Thymus (tissue), 11 donors: ENCODE data around the gene RGL1. TPM values are rescaled to one million over a fixed set of nuclear protein-coding genes. Genes with fewer than 3 reads are reported as not detected.

Experiments used
- DNase-seq, 9 donors: peaks; one replicate each; pipeline ENCODE4 v3.0.0-alpha.2; 2013; ENCODE audit warnings: low spot score in 9 of 9, low read depth in 6 of 9, missing footprints in 1 of 9
- H3K27ac ChIP-seq, 2 donors: one replicate each; pipeline ENCODE4 v1.5.1; 2013; ENCODE audit warnings: control low read depth in 1 of 2, low read depth in 1 of 2, low read length in 1 of 2, mild to moderate bottlenecking in 1 of 2, moderate library complexity in 1 of 2
- H3K27me3 ChIP-seq, 2 donors: one replicate each; pipeline ENCODE4 v1.5.1; 2013; ENCODE audit warnings: low read length in 1 of 2; ENCODE audit not compliant: control insufficient read depth in 2 of 2, insufficient read depth in 1 of 2
- H3K36me3 ChIP-seq, 2 donors: one replicate each; pipeline ENCODE4 v1.5.1; 2013; ENCODE audit warnings: low read length in 1 of 2, mild to moderate bottlenecking in 1 of 2, moderate library complexity in 1 of 2; ENCODE audit not compliant: control insufficient read depth in 2 of 2, insufficient read depth in 2 of 2
- H3K4me1 ChIP-seq, 2 donors: one replicate each; pipeline ENCODE4 v1.5.1; 2013; ENCODE audit warnings: low read length in 2 of 2; ENCODE audit not compliant: control insufficient read depth in 2 of 2, insufficient read depth in 2 of 2
- H3K4me3 ChIP-seq, 2 donors: one replicate each; pipeline ENCODE4 v1.5.1; 2013; ENCODE audit warnings: low read length in 2 of 2, control low read depth in 1 of 2, mild to moderate bottlenecking in 1 of 2
- H3K9me3 ChIP-seq, 2 donors: one replicate each; pipeline ENCODE4 v1.5.1; 2013; ENCODE audit warnings: low read length in 1 of 2, mild to moderate bottlenecking in 1 of 2; ENCODE audit not compliant: control insufficient read depth in 2 of 2, insufficient read depth in 1 of 2
- WGBS: extraction: QIAGEN DNeasy Blood & Tissue Kit; methylation state at CpG from one replicate; pipeline ENCODE4 v1.1.7; 2013; 5-methylcytosine and 5-hydroxymethylcytosine counted together
- polyA plus RNA-seq: library from polyadenylated mRNA; stranded (reverse); fragments of 200-250 nt; gene quantifications from one replicate; pipeline ENCODE4 v1.2.3, GENCODE V29; 2013
- total RNA-seq: library from RNA; stranded (reverse); fragments of 120-200 nt; gene quantifications from one replicate; pipeline ENCODE4 v1.2.4, GENCODE V29; 2013
- donor health status: healthy.

Gene RGL1
- total and polyA plus RNA-seq, 2 donors: 9.1 to 11.9 TPM

DNA sequence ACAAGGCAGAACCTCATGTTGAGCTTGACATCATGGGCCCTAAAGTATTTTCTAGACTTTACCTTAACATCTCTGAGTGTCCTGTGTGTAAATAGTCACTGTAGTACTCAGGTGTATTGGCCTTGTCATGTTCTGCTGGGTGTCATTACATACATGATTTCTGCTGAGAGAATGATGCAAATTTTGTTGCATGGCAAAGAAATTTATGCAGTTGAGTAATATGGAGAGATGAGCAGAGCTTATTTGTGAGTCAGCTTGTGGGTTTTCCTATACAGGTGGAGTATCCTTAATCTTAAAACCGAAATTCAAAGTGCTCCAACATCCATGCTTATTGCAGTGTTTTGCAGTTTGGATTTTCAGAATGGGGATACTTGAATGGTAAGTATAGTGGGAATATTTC lies 36.6 kb downstream of the RGL1 start:
- Histone ChIP-seq H3K4me3 (no peak overlapping the region), H3K4me1 (peaks cover 0 to 3% of the 10 kb centered on the region in 2 donors), H3K27me3 (no peaks in the 10 kb centered on the region), H3K9me3 (no peaks in the 10 kb centered on the region), H3K27ac (no peak overlapping the region), H3K36me3 (no peaks in the 10 kb centered on the region)
- WGBS: 0% methylated on average over 1 of the region's 1 CpG
- DNase-seq: no peak

DNA sequence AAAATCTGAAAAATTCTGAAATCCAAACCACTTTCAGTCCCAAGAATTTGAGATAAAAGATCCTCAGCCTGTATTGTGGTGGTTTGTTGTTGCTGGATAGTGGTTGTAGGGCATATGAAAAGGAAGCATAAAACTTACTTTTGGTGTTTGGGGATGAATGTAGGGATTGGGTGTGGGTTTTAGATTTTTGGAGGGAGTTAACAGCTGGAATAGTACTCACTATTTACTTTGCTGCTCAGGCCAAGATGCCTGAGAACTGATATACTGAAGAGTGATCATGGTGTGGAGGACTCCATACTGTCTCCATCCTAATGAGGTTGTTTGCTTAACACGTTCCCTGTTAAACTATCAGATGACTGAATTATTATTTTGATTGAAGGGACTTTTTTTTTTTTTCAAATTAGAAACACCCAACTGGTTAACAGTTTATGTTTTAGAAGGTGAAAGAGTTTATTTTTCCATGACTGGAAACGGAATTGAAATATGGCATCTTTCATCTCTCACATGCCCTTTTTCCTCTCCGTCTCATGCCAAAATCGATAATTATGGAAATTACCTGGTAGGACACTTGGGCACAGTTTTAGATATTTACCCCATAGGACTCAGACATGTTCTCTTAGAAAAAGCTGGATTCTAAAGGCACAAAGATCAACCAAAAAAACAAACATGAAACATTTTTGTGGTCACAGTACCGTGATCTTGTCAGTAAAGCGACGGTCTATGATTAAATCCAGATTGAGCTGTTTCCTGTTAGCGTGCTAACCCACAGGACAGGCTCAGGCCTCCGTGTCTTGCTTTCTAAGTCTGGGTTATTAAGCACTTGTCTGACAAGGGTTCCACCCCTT lies 37.3 kb downstream of the RGL1 start:
- Histone ChIP-seq H3K4me1 (peaks cover 0 to 3% of the 10 kb centered on the region in 2 donors), H3K4me3 (no peak overlapping the region)
- DNase-seq: peak in 5 of 9 donors; percentile 1 to 36 (median 6)

DNA sequence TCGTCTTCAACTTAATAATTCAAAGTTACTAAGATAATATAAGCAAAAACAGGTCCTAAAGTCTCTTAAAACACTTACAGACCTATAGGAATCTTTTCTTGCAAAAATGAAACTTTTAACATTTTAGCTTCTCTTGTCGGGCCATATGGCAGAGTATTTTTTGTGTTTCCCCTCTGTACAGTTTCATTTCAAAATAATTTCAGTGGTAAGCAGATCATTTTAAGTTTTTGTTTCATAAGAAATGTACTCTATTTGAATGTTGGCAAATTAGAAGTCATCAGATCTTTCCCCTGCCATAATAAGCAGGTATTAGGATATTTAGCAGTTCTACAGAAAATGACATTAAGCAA lies 37.9 kb downstream of the RGL1 start:
- DNase-seq: no peak
- Histone ChIP-seq H3K27me3 (no peaks in the 10 kb centered on the region), H3K4me1 (peaks cover 0 to 3% of the 10 kb centered on the region in 2 donors), H3K27ac (peak overlapping the region in 1 of 2 donors; percentile 64), H3K36me3 (no peaks in the 10 kb centered on the region), H3K9me3 (no peaks in the 10 kb centered on the region), H3K4me3 (no peak overlapping the region)
- WGBS: 46% methylated on average over 2 of the region's 2 CpGs

More for the DNA sequence above, 37.3 kb downstream of the RGL1 start:
- H3K27me3 ChIP-seq: no peaks in the 10 kb centered on the region
- peak overlapping the region in 1 of 2 donors; percentile 64 for H3K27ac ChIP-seq
- WGBS: 43% methylated on average over 9 of the region's 9 CpGs
- no peaks in the 10 kb centered on the region for H3K9me3 ChIP-seq
- no peaks in the 10 kb centered on the region for H3K36me3 ChIP-seq

DNA sequence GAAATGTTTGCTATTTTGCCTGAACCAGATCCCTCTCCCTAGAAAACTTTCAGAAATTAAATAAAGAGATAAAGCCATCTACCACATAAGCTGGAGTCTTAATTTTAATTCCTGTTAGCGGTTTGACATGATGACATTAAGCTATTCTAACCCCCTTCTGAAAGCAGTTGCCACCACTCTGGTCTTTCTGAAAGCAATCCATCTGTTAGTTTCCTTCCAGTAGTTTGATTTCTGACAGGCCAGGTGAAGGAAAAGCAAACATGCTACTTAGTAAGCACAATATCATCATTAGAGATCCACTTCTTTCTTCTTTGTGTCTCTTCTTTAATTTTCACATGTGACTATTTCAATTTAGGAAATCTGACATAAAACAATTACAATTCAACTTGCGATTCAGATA lies 39.9 kb downstream of the RGL1 start:
- no peak for DNase-seq
- peaks cover 0 to 3% of the 10 kb centered on the region in 2 donors for H3K4me1 ChIP-seq
- H3K36me3 ChIP-seq: no peaks in the 10 kb centered on the region
- H3K9me3 ChIP-seq: no peaks in the 10 kb centered on the region
- H3K27ac ChIP-seq: no peak overlapping the region
- over 99% methylated on average over 2 of the region's 2 CpGs for WGBS
- H3K4me3 ChIP-seq: no peak overlapping the region
- H3K27me3 ChIP-seq: no peaks in the 10 kb centered on the region

DNA sequence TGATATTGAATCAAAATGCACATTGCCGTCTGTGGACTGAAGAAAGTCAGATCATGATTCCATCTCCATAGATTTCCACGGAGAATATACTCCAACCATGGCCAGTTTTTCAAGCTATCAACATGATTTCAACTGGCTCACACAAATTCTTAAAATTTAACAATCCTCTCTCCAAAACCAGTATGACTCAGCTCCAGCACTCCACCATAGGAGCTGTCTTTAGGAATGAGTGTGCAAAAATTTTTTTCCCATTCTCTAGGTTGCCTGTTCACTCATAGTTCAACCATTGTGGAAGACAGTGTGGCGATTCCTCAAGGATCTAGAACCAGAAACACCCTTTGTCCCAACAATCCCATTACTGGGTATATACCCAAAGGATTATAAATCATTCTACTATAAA lies 40.8 kb downstream of the RGL1 start:
- 95% methylated on average over 3 of the region's 3 CpGs for WGBS
- no peaks in the 10 kb centered on the region for H3K27me3 ChIP-seq
- no peaks in the 10 kb centered on the region for H3K9me3 ChIP-seq
- H3K4me3 ChIP-seq: no peak overlapping the region
- peaks cover 0 to 3% of the 10 kb centered on the region in 2 donors for H3K4me1 ChIP-seq
- no peaks in the 10 kb centered on the region for H3K36me3 ChIP-seq
- no peak overlapping the region for H3K27ac ChIP-seq
- no peak for DNase-seq

DNA sequence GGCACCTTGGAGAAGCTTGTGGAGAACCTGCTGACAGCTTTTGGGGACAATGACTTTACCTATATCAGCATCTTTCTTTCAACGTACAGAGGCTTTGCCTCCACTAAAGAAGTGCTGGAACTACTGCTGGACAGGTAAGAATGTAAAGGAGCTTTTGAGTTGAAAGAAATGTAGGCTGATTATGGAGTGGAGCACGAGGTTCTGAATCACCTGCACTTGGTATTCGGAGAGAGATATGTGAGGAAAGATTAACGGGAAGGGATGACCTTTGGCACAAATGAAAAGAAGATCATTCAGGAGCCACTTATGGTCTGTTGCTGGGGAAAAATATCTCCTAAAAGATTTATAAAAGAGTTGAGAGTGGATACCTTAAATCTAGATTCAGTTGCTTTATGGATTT lies 42.7 kb downstream of the RGL1 start:
- DNase-seq: no peak
- Histone ChIP-seq H3K27me3 (no peaks in the 10 kb centered on the region), H3K4me1 (peaks cover 0 to under 1% of the 10 kb centered on the region in 2 donors), H3K36me3 (no peaks in the 10 kb centered on the region), H3K4me3 (no peak overlapping the region), H3K27ac (no peak overlapping the region), H3K9me3 (no peaks in the 10 kb centered on the region)
- WGBS: 97% methylated on average over 4 of the region's 4 CpGs

DNA sequence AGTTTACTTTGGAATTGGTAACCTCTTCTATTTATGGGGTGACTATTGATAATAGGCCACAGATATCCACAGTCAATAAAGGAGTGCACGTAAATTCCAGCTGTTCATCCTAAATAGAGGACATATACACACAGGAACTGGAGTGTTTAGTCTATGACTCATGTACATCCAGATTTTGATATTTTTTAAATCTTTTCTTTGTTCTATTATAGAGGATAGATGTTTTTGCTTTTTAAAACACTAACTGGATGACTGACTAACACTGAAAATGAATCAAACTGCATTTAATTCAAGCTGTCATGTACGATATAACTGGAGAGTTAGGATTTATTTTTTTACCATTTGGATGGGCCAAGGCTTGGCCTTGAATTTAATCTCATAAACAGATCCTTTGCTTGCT lies 45.9 kb downstream of the RGL1 start:
- no peak overlapping the region for H3K27ac ChIP-seq
- 95% methylated on average over 2 of the region's 2 CpGs for WGBS

DNA sequence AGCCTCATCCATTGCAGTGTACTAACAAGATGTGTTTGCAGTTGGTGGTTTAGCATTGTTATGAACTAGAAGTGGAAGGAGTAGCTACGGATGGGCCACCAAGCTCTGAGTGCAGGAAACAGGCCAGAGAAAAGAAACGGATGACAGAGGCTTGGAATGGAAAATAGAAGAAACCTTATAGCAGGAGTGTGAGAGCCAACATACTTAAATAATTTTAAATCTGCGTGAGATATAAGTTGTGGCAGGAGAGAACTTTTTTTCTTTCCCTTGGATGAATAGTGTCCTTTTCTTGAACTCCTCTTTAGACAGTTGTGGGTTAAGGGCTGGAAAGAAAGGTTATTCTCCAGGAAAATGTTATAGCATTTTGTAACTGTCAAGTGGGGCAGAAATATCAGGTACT lies 54.2 kb downstream of the RGL1 start:
- Histone ChIP-seq H3K36me3 (no peaks in the 10 kb centered on the region), H3K4me3 (no peak overlapping the region)
- 94% methylated on average over 3 of the region's 3 CpGs for WGBS

More for the DNA sequence above, 45.9 kb downstream of the RGL1 start:
- no peak for DNase-seq
- Histone ChIP-seq H3K27me3 (no peaks in the 10 kb centered on the region), H3K9me3 (no peaks in the 10 kb centered on the region), H3K4me1 (no peaks in the 10 kb centered on the region), H3K4me3 (no peak overlapping the region), H3K36me3 (no peaks in the 10 kb centered on the region)

DNA sequence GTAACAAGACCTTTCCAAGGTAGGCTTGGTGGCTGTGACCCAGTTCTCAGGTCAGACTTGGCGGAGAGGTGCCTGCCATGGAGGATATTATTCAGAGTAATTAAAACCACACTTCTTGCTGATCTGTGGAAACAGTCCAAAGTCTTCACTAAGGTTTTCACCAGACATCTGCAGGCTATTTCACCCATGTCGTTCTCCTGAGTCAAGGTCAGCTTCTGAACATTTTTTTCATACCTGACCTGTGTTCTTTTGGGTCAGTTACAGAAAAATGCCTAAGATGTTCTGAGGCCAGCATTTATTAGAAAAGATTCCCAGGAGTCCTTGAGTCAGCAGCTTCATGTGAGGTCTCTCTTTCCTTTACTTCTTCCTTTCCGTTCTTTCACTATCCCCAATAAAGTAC lies 54.9 kb downstream of the RGL1 start:
- no peaks in the 10 kb centered on the region for H3K36me3 ChIP-seq
- no peak overlapping the region for H3K4me3 ChIP-seq
- H3K9me3 ChIP-seq: no peaks in the 10 kb centered on the region
- H3K27me3 ChIP-seq: no peaks in the 10 kb centered on the region
- no peak for DNase-seq
- 92% methylated on average over 3 of the region's 3 CpGs for WGBS
- H3K27ac ChIP-seq: no peak overlapping the region
- no peaks in the 10 kb centered on the region for H3K4me1 ChIP-seq

More for the DNA sequence above, 54.2 kb downstream of the RGL1 start:
- DNase-seq: no peak
- Histone ChIP-seq H3K9me3 (no peaks in the 10 kb centered on the region), H3K4me1 (no peaks in the 10 kb centered on the region), H3K27me3 (no peaks in the 10 kb centered on the region), H3K27ac (no peak overlapping the region)
